SKM-1 (cell line): ENCODE data around the gene KIF11.
A peak's percentile ranks its signal among the peaks of the same experiment; 100 is the strongest.
"Not testable (repeated sequence)": the region's sequence is repeated elsewhere in the genome, so short reads cannot be mapped to it uniquely, and the experiment has no call there.

Experiments used
- DNase-seq: peaks from one replicate; lab custom pipeline; 2025; ENCODE audit not compliant: unreplicated experiment; lab: John Stamatoyannopoulos, UW

The KIF11 gene

DNA sequence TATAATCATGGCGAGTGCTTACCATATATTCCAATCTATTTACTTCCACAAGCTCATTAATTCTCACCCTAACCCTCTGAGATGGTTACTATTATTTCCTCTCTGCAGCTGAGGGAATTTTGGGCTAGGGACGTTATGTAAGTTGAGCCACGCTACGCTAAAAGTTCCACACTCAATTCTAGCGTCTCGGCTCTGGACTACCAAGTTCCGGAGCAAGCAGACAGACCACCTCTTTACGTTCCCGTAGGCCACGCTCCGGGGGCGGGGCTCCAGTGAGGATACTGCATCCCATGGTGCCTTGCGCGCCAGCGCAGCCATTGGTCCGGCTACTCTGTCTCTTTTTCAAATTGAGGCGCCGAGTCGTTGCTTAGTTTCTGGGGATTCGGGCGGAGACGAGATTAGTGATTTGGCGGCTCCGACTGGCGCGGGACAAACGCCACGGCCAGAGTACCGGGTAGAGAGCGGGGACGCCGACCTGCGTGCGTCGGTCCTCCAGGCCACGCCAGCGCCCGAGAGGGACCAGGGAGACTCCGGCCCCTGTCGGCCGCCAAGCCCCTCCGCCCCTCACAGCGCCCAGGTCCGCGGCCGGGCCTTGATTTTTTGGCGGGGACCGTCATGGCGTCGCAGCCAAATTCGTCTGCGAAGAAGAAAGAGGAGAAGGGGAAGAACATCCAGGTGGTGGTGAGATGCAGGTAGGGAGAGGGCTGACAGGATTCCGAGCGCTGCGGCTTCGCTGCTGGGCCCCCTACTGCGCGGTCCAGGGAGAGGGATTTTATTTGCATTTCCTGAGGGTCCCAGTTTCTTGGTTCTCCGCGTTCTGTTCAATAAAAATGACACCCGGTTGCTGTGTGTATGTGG lies at the start of gene KIF11:
Gene KIF11 (plus strand): TSS at position 370 of the 858 bp plus-strand sequence. CDS start 246 bp downstream, at position 616.
- DNase-seq = peak; percentile 91

DNA sequence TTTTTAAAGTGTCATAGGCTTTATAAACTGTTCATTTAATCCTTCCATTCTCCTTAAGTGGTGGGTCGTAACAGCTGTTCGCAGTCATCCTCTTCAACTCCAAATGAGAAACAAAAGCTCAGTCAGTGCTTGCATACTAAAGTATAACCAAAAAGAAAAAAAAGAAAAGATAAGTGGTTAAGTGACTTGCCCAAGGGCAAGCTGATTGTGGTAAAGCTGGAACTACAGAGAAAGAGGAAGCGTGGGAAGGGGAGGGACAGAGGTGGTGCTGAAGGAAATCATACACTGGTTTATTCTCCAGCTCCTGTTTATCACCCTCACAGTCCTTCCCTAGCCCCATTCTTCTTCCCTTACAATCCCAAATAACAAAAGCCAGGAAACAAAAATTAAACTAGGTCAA lies 48.6 kb upstream of the KIF11 start:
- peak; percentile 85 for DNase-seq

DNA sequence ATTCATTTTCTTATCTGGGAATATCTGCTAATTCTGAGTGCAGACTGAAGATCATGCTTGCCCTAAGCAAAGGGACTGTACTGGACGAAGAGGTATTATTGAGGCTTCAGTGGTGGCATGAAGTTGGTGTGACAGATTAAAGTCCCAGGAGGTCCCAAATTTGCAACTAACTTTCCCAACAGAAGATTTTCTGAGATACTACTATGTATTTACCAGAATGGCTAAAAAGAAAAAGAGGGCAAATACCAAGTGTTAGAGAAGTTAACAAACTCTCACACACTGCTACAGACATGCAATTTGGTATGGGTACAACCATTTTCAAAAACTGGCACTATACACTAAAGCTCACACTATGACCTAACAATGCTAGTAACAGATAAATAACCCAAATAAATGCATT lies 47.4 kb upstream of the KIF11 start:
- DNase-seq = no peak

DNA sequence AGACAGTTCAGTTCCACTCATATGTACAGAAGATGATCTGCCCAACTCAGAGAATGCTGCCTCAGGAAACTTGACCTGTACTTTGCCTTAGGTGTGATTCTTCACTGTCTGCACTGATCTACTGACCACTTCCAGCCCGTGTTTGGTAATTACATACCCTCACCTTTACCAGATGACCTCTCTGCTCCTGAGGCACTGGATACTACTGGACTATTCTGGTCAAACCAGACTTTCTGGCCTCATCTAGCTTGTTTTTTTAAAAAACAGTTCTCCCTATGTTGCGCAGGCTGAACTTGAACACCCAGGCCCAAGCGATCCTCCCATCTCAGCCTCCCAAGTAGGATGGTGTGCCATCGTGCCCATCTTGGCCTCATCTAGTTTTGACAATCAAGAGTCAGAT lies 45.3 kb upstream of the KIF11 start:
- DNase-seq = no peak

DNA sequence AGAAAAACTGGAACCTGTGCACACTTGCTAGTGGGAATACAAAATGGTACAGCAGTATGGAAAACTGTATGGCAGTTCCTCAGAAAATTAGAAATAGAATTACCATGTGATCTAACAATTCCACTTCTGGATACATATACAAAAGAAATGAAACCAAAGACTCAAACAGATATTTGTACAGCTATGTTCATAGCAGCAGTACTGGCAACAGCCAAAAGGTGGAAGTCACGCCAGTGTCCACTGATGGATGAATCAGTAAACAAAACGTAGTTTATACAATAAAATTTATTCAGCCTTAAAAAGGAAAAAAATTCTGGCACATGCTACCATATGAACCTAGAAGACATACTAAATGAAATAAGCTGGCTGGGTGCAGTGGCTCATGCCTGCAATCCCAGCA lies 42.0 kb upstream of the KIF11 start:
- no peak for DNase-seq

DNA sequence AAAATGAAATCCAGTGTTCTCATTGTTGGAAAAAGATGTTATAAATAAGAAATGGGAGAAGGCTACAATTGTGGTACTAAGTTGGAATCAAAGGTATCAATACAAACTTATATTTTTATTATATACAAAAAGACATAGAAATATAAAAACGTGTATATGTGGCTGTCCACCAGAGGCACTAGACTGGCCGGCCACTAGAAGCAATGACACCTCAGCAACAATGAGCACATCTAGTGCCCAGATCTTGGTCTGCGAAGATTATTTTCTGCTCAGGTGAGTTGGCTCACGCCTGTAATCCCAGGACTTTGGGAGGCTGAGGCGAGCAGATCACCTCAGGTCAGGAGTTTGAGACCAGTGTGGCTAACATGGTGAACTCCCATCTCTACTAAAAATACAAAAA lies 40.6 kb upstream of the KIF11 start:
- DNase-seq = no peak

DNA sequence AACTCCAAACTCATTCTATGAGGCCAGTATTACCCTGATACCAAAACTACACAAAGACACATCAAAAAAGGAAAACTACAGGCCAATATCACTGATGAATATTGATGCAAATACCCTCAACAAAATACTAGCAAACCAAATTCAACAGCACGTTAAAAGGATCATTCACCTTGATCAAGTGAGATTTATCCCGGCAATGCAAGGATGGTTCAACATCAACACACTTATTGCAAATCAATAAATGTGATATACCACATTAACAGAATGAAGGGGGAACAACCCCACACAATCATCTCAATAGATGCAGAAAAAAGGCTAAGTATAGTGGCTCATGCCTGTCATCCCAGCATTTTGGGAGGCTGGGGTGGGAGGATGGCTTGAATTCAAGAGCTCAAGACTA lies 39.0 kb upstream of the KIF11 start:
- DNase-seq = no peak

DNA sequence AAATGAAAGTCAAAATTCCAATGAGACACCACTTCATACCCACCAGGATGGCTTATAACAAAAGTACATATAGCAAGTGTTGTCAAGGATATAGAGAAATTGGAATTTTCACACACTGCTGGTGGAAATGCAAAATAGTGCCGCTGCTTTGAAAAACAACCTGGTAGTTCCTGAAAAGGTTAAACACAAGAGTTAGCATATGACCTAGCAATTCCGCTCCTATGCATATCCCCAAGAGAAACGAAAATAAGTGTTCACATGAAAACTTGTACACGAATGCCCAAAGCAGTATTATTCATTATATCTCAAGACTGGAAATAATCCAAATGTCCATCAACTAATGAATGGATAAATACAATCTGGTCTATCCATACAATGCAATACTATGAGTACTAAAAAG lies 33.9 kb upstream of the KIF11 start:
- DNase-seq = no peak

DNA sequence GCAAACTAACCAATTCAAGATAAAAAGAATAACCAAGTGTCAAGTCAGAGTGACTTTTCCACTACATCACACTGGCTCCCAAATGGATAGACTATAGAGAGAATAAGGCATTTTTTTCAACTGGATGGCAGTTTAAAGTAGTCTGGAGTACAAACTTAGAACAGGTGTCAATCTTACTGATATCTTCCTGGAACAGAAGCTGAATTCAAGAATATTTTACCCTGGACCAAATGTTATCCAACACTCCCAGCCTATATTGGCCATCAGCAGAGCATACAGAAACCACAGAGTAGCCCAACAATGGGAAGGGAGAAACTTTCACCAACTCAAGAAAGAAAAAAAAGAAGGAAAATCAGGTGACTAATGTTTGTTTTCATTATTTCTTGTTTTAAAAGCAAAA lies 30.5 kb upstream of the KIF11 start:
- DNase-seq = no peak

DNA sequence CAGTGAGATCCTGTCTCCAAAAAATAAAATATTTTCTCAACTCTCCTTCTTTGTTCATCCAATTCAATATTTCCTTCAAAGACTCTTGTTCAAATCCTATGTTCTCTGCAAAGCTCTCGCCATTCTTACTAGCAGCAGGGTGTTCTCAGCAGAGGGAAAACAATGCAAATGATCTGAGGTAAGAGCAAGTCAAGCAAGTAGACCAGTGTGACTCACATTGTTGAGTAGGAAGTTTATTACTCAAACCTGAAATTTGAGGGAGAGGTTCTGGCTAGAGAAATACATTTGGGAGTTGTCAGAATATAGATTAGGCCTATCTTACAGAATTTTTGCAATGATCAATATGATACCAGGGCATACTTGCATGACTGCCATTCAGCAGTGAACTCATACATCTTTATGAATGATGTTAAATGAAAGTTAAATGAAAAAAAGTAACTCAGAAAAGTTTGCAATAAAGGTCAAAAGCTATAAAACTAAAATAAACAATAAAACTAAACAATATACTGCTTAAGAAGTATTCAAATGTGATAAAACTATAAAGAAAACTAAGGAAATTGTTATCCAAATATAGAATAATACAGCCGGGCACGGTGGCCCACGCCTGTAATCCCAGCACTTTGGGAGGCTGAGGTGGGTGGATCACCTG lies 24.9 kb upstream of the KIF11 start:
- no peak for DNase-seq

DNA sequence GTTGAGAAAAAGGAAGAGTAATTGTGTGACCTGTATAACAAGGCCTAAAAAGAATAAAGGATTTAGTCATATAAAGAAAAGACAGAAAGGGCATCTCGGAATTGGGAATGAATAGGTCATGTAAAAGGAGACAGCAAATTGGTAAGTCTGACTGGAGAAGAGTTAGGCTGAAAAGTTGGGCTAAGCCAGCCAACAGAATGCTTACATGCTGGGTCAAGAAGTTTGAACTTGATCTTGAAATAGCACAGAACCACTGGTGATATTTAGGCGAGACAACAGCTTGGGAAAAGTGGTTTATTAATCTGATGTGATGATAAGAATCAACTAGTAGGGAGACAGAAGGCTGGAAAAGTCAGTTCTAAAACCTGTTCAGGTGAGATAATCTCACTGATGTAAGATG lies 23.9 kb upstream of the KIF11 start:
- DNase-seq = no peak

DNA sequence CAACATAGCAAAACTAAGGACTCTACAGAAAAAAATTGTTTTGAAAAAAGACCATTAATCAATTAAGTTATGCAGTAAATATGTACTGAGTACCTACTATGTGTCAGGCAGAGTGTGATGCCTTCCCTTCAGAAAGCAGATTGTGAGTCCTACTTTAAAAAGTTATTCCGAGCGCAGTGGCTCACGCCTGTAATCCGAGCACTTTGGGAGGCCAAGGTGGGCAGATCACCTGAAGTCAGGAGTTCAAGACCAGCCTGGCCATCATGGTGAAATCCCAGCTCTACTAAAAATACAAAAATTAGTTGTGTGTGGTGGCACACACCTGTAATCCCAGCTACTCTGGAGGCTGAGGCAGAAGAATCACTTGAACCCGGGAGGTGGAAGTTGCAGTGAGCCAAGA lies 23.3 kb upstream of the KIF11 start:
- not testable (repeated sequence) for DNase-seq

DNA sequence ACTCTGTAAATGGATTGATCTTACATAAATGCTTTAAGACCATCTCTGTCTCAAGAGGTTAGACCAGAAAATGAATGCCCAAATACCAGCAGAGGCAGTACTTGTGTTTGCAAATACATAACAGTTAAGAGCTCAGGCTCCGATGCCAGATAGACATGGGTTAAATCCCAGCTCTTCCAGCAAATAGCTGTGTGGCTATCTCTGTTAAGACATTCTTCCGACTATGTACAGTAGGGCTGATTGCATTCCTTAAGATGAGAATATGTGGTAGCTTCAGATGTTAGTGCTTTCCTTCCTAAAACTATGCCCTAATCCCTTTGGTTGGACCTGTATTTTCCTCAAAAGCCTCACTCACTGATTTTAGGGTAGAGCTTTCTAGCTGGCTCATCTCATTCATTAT lies 21.3 kb upstream of the KIF11 start:
- no peak for DNase-seq

DNA sequence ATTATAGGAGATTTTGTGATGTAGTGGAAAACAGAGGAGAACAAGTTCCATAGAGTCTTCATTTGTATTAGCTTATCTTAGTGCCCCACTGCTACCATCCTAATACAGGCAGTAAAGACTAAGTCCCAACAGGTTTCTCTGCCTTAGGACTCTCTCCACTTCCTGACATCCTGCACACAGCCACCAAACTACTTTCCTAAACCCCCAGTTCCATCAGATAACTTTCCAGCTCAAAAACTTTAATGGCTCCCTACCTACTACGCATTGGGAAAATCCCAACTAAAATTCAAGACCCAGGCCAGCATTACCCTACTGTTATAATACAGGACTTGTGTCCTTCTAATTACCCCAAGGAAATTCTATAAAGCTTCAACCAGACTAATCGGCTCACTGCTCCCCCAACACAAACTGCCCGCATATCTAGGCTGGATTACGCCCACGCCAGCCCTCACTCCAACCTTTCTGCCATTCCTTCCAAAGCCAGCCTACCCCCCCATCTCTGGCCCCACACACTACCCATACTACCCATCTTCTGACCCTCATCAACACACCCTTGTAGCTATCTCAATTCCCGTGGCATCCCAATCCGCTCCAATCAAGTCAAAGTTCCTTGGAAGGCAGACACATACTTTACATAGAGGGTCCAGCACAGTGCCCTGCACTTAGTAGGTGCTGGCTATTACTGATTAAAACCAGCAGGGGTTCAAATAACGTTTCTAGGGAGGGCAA lies 20.4 kb upstream of the KIF11 start:
- DNase-seq = no peak

DNA sequence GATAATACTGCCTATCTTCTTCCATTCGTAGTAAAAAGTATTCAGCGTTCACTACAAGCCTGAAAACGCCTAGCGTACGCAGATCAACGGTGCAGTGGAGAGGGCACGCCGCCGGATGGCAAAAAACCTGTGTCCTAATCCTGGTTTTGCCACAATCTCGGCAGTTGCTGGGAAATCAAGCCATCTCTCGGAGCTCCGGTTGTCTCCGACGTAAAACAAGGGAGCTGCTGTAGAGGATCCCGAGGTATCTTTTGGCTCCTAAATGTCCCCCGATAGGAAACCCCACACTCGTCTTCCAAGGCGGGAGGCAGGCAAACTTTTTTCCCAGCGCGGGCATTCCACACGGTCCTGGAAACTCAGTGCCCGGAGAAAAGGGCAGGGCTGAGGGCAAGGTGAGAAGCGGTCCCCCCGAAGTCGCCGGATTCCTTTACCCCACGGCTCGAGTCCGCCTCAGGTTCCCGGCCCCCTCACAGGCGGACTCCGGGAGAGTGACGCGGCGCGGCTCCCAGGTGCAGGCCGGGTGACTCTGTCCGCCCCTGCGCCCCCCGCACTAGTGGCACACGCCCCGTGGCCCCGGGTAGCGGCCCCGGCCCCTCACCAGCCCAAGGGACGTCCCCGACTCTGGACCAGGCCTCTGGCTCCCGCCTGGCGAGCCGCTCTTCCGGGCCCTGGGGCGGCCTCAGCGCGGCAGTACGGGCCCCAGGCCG lies 19.7 kb upstream of the KIF11 start:
- DNase-seq = no peak

DNA sequence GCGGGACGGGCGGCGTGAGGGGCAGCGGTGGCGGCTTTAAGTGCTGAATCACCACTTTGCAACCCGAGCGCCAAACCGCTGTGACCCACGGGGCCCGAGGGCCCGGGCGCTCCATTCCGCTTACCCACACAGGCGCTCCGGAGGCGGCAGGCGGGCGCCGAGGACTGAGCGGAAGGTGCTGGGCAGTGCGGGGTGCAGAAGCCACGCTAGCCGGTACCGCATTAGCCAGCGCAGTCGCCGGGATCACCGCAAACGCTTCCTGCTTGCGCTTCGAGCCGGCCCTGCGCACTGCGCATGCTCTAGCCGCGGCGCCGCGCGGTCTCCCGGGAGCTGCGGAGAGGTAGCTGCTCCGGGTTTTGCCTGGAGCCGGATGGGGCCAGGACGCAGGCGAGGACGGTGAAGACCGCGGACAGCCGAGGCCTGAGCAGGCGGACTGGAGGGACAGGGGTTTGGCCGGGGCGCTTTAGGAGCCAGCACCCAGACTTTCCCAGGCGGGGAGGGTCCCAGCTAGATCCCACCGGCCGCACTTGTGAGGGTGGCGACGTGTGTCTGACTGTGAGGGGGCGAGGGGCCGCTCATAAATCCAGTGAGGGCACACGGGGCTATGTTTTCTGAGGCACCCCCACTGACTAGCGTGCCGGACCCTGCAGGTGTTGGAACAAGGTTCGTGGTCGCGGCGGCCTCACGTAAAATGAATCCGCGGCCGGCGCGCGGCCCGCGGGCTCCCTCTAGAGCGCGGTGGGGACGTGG lies 19.0 kb upstream of the KIF11 start, which contains the start of gene IDE:
Gene IDE (minus strand): TSS at position 296 of the 750 bp plus-strand sequence. CDS start 74 bp downstream, at position 222.
- peak; percentile 66 for DNase-seq

DNA sequence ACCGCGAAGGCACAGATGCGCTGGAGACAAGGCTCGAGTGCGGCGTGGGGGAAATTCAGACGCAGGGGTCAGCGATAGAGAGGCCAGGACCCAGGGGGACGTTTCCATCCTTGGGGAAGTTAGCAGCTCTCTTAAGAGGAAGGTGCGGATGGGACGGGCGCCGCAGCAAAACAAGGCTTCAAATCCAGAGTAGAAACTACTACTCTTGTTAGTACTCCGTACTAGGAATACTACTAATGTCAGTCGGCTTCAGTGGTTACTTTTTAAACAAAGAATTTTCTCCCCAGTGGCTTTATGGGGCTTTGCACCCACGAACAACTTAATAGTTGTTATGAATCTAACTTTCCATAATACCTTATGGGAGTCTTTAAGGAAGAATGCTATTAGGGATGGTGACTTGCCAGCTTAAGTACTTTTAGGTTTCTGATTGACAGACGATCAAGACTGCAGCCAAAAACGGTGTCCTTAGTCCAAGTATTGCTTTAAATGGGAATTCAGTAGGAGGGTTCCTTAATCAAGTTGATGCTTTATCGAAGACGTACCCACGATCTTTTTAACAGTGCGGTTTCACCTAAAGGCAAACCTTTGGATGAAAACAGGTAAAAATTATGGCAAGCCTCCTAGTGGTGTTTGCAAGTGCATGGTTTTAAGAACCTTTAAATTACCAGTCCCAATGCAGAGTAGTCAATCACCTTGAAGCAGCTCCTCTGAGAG lies 18.2 kb upstream of the KIF11 start:
- DNase-seq = peak; percentile 39

DNA sequence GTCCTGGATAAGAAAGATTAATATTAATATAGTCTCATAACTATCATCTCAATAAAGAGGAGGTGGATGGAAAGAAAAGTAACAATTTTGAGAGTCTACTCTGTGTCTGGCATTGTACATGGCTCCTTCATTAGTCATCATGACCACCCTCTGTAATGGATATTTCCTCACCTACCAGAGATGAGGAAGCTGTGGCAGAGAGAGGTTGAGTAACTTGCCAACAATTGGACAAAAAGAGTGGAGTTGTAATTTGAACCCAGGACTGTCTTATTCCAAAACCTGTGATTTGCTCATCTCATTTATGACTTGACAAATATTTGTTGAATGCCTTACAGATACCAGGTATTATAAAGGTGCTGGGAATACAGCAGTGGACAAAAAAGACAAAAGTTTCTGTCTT lies 17.0 kb upstream of the KIF11 start:
- peak; percentile 82 for DNase-seq

DNA sequence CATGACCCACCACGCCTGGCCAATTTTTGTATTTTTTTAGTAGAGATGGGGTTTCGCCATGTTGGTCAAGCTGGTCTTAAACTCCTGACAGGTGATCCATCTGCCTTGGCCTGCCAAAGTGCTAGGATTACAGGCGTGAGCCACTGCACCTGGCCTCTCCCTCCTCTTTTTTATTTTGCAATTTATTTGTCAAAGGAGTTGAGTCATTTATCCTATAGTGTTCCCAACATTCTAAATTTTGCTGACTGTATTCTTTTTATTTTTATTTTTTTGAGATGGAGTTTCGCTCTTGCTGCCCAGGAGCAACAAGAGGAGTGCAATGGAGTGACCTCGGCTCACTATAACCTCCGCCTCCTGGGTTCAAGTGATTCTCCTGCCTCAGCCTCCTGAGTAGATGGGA lies 10.6 kb upstream of the KIF11 start:
- DNase-seq = not testable (repeated sequence)
